ENCODE data around the gene MUCL3.
A peak's percentile ranks its signal among the peaks of the same experiment; 100 is the strongest.
"Not testable (repeated sequence)": the region's sequence is repeated elsewhere in the genome, so short reads cannot be mapped to it uniquely, and the experiment has no call there.

Gene MUCL3

DNA sequence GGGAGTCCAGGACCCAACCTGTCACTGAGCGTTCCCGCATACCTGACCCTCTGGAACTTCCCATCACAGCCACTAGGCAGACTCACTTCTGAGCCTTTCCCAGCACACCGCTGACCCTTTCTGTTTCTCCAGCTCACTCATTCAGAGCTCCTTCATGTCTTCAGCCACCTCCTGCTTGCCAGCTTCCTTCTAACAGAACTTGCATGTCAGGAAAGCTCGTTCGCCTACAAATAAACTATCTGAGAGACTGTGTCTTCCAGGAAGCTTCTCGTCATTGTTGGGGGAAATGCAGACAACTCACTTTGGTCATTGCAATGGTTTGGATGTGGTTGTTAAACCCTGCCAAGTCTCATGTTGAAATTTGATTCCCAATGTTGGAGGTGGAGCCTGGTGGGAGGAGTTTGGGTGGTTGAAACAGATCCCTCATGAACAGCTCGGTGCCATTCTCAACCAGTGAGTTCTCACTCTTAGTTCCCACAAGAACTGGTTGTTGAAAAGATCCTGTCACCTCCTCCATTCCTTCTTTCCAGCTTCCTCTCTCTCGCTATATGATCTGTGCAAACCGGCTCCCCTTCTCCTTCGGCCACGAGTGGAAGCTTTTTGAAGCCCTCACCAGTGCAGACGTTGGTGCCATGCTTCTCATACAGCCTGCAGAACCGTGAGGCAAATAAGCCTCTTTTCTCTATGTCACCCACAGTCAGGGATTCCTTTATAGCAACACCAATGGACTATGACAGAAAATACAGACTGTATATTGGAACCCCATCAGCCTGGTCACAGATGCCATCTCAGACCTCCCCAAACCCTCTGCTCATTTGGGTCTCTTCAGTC, 41.4 kb downstream of the MUCL3 start:
- peak; percentile 77 for DNase-seq

DNA sequence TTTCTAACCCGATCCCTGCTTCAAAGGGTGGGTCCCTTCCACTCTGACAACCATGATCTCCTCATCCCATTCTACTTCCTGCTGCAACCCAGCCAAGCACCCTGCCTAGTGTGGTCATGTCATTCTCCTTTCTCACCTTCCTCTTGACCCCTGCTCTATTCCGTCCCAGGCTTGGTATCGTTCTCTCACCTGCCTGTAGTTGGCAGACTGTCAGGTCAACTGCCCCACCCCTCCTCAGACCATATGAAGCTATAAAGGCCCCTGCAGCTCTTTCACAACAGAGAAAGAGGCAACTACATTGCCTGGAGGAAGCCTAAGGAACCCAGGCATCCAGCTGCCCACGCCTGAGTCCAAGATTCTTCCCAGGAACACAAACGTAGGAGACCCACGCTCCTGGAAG, 42.7 kb downstream of the MUCL3 start, which contains the start of gene MUC21:
MUC21 (plus strand) TSS at position 280 of the 400 bp plus-strand sequence. CDS start 241 bp downstream, outside the sequence.
- DNase-seq, result no peak

DNA sequence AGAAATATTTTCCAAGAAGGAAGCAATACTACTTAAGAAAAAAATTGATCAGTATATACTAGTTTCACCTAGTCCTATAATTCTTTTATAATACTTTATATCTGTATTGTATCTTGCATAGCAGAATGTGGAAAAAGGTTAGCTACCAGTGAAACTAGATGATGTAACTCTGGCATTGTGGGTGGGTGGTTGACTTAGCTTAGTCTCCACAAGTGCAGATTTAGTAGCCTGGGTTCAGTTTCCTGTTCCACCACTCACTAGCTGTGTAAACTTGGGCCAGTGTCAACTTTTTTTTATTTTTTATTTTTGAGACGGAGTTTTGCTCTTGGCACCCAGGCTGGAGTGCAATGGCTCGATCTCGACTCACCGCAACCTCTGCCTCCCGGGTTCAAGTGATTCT, 44.7 kb downstream of the MUCL3 start:
- no peak for DNase-seq

DNA sequence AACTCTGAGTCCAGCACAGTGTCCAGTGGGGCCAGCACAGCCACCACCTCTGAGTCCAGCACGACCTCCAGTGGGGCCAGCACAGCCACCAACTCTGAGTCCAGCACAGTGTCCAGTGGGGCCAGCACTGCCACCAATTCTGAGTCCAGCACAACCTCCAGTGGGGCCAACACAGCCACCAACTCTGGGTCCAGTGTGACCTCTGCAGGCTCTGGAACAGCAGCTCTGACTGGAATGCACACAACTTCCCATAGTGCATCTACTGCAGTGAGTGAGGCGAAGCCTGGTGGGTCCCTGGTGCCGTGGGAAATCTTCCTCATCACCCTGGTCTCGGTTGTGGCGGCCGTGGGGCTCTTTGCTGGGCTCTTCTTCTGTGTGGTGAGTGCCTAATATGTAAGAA, 46.5 kb downstream of the MUCL3 start:
- DNase-seq, result no peak

DNA sequence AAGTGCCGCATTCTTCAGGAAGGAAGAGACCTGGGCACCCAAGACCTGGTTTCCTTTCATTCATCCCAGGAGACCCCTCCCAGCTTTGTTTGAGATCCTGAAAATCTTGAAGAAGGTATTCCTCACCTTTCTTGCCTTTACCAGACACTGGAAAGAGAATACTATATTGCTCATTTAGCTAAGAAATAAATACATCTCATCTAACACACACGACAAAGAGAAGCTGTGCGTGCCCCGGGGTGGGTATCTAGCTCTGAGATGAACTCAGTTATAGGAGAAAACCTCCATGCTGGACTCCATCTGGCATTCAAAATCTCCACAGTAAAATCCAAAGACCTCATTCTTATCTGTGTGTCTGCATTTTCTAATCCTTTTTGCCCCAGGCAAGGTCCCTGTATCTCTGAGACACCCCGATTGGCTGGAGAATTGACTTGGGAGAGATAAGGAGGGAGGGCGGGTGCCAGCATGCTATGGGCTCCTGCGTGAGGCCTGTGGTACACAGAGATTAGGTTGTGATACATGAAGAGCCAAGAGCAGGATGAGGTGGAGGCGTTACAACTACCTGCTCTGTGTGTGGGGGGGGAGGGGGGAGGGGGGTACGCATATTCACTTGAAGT, 47.5 kb downstream of the MUCL3 start:
- DNase-seq, result no peak

DNA sequence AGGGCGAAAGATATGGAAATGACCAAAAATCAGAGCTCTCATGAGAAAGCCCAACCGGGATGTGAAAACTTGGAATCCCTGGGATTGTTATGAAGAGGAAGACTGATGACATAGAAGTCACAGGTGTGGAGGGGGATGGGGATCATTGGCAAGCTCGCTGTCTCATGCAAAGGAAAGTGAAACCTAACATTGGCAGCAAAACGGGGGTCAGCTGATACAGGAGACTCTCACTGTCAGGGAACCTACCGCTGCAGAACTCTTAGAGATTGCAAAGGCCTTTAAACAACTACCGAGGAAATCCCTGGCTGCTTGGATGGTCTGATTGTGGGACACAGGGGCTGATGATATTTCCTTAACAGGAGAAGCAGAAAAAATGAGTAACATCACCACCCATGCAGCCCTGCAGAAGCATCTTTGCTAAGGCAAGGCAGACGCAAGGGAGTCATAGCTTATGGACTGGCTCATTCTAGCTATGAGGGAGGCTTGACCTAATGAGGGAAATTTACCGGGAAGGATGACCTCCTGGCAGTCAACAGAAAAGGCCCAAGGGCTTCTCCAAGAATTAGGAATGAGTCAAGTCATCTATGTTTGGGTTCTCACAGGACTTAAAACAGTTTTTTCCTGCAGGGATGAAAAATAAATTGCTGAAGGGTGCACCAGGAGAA, 49.8 kb downstream of the MUCL3 start:
- no peak for DNase-seq

DNA sequence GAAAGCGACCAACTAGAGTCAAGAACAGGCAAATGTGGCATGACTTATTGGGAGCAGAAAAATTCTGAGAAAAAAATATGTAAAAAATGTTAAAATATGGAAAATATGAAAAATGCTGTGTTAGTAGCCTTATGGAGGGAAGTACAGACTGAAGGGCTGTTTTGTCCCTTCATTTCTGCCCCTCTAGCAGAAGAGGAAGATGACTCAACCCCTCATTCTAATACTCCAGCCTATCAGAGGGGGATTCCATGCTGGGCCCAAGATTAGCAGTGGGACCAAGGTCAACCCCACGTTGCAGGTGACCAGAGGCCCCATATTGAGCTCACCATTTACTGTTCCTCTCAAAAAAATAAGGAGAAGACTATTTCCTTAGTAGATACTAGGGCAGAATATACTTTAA, 51.1 kb downstream of the MUCL3 start:
- DNase-seq, result no peak

DNA sequence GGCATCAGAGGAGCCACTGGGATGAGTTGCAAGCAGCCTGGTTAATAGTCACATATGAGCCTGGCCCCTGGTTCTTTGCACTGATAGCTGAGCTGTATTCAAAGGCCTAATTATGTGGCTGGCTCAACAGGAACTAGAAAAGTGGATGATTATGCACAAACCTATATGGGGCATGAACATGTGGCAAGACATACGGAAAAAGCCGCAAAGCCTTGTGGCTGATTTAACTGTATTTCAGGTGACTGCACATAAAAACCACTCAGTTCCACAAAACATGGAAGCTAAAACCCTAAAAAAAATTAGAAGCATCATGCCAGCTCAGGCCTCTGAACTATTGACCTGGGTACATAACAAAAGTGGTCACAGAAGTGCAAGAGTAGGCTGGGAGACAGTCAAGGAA, 56.5 kb downstream of the MUCL3 start:
- DNase-seq, result no peak

DNA sequence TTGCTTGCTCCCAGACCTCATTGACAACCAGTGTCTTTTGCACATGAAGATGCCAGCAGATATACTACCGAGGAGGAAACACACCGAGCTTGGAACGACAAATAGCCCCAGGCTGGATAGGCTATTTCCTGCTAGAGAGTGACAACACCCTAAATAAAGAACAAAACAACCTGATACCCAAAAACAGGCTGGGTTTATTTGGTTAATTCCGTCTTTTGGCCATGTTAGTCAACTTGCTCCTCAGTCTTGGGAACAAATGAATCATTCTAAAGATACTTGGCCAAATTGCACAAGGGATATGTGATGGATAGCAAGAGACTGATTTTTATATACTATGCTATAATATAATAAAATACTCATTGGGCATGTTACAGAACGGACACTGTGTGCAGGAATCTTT, 58.0 kb downstream of the MUCL3 start:
- no peak for DNase-seq

DNA sequence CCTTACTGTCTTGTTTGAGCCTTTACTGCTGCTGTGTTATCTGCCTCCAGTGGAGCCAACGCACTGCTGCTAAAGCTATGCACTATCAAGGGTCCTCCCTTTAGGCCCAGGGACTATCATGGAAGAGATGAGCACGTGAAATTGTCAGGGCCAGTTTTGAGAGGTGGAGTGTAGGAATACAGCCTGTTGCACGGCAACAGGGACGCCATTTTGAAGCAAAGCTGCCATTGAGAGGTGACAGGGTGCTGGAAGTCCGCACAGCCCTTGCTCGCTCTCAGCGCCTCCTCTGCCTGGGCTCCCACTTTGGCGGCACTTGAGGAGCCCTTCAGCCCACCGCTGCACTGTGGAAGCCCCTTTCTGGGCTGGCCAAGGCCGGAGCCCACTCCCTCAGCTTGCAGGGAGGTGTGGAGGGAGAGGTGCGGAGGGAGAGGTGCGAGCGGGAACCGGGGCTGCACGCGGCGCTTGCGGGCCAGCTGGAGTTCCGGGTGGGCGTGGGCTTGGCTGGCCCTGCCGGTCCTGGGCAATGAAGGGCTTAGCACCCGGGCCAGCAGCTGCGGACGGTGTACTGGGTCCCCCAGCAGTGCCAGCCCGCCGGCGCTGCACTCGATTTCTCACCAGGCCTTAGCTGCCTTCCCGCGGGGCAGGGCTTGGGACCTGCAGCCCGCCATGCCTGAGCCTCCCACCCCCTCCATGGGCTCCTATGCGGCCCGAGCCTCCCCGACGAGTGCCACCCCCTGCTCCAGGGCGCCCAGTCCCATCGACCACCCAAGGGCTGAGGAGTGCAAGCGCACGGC, 59.5 kb downstream of the MUCL3 start:
- not testable (repeated sequence) for DNase-seq

DNA sequence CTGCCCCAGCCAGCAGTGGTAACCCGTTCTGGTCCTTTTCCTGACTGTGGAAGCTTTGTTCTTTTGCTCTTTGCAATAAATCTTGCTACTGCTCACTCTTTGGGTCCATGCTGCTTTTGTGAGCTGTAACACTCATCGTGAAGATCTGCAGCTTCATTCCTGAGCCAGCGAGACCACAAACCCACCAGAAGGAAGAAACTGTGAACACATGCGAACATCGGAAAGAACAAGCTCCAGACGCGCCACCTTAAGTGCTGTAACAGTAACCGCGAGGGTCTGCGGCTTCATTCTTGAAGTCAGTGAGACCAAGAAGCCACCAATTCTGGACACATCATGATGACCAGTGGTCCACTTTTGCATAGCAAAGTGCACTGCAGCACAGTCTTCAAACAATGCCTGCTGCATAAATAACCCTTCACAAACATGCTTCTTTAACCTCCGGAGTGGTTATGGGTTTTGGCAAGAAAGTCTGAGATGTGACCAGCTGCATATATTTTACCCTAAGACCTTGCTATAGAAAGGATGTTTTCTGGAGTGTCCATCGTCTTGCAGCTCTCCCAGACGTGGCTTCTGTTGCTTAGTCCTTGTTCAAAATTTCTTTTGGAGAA, 60.6 kb downstream of the MUCL3 start:
- no peak for DNase-seq

DNA sequence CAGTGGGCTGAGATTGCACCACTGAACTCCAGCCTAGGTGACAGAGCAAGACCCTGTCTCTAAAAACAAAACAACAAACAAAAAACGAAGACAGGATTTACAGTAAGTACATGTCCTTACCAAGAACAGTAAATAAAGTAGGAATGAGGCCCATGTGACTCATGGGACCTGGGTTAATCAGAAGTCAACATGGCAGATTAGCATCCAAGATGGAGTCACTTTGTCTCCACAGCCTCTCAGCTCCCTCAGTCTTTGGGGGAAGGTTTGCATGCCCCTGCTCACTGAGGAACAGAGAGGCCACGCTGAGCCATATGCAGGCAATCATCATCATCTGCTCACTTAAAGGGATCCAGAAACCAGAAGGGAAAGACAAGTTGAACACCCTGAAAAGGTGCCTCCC, 61.7 kb downstream of the MUCL3 start:
- no peak for DNase-seq
